ENCODE data around the gene ADISSP. TPM values are rescaled to one million over a fixed set of nuclear protein-coding genes. Genes with fewer than 3 reads are reported as not detected.

ADISSP gene
- 21.6 TPM for polyA plus RNA-seq (ENCODE audit: insufficient read length)

- DNase-seq (ENCODE audit: low read depth) = peak; percentile 90
Observed at GRCh38 chr20:3767427-3768341, at the start of gene ADISSP. TSS of gene ADISSP (minus strand) at chr20:3767753. CDS start at chr20:3760100, 7,653 bp downstream.

GRCh38 chr20:3815703-3816315, 48.3 kb upstream of the ADISSP start:
- no peak for DNase-seq (ENCODE audit: low read depth)

- DNase-seq (ENCODE audit: low read depth) = no peak
Observed at GRCh38 chr20:3814928-3815495, 47.5 kb upstream of the ADISSP start.

- no peak for DNase-seq (ENCODE audit: low read depth)
Observed at GRCh38 chr20:3813848-3814581, 46.5 kb upstream of the ADISSP start.

- DNase-seq (ENCODE audit: low read depth) = no peak
Observed at GRCh38 chr20:3812975-3813847, 45.7 kb upstream of the ADISSP start.

- DNase-seq (ENCODE audit: low read depth) = no peak
Observed at GRCh38 chr20:3812259-3812681, 44.7 kb upstream of the ADISSP start.

- DNase-seq (ENCODE audit: low read depth) = peak; percentile 86
Observed at GRCh38 chr20:3811467-3812258, 44.1 kb upstream of the ADISSP start.

- no peak for DNase-seq (ENCODE audit: low read depth)
Observed at GRCh38 chr20:3808544-3808943, 41.0 kb upstream of the ADISSP start.

- DNase-seq (ENCODE audit: low read depth) = no peak
Observed at GRCh38 chr20:3804781-3805180, 37.2 kb upstream of the ADISSP start.

GRCh38 chr20:3804254-3804751, 36.8 kb upstream of the ADISSP start:
- DNase-seq (ENCODE audit: low read depth) = no peak

- no peak for DNase-seq (ENCODE audit: low read depth)
Observed at GRCh38 chr20:3803854-3804253, 36.3 kb upstream of the ADISSP start.

GRCh38 chr20:3803289-3803688, 35.7 kb upstream of the ADISSP start:
- no peak for DNase-seq (ENCODE audit: low read depth)

GRCh38 chr20:3802524-3803239, 35.1 kb upstream of the ADISSP start:
- DNase-seq (ENCODE audit: low read depth) = no peak

- DNase-seq (ENCODE audit: low read depth) = no peak
Observed at GRCh38 chr20:3801846-3802245, 34.3 kb upstream of the ADISSP start.

GRCh38 chr20:3801299-3801698, 33.7 kb upstream of the ADISSP start:
- DNase-seq (ENCODE audit: low read depth) = no peak

GRCh38 chr20:3800878-3801260, 33.3 kb upstream of the ADISSP start:
- no peak for DNase-seq (ENCODE audit: low read depth)

GRCh38 chr20:3800256-3800877, 32.8 kb upstream of the ADISSP start:
- DNase-seq (ENCODE audit: low read depth) = no peak

GRCh38 chr20:3798908-3799248, 31.3 kb upstream of the ADISSP start:
- DNase-seq (ENCODE audit: low read depth) = no peak

- no peak for DNase-seq (ENCODE audit: low read depth)
Observed at GRCh38 chr20:3798373-3798768, 30.8 kb upstream of the ADISSP start.

All from forelimb muscle (tissue), 1 donor.